OCI-LY3 (cell line): Measurements from ENCODE around the gene ALDH8A1.
"Not testable (repeated sequence)": the region's sequence is repeated elsewhere in the genome, so short reads cannot be mapped to it uniquely, and the experiment has no call there.

Experiments
- H2AFZ ChIP-seq: fragments of 200-600, 300-600 bp; shearing (Covaris generic); 2 replicates; pipeline ENCODE4 v1.6.0; 2014; ENCODE audit warnings: antibody characterized with exemption, low read depth, low read length
- H3K27ac ChIP-seq: fragments of 200-600, 300-600 bp; sonication (generic); 2 replicates; pipeline ENCODE4 v1.5.1; 2014; ENCODE audit warnings: mild to moderate bottlenecking, low read length, moderate library complexity, mixed read lengths
- H3K27me3 ChIP-seq: fragments of 200-600, 300-600 bp; sonication (generic); 2 replicates; pipeline ENCODE4 v1.6.1; 2014; ENCODE audit warnings: low read depth, low read length, mixed read lengths
- H3K36me3 ChIP-seq: fragments of 200-600, 300-600 bp; sonication (generic); replicated peaks from 2 replicates; pipeline ENCODE3; 2014; ENCODE audit warnings: low read depth, low read length, mixed read lengths
- H3K4me1 ChIP-seq: fragments of 300-600, 200-600 bp; sonication (generic); 2 replicates; pipeline ENCODE4 v1.6.1; 2014; ENCODE audit warnings: low read length, mixed read lengths
- H3K4me2 ChIP-seq: fragments of 200-600, 300-600 bp; sonication (generic); 2 replicates; pipeline ENCODE4 v1.6.1; 2014; ENCODE audit warnings: low read length, mixed read lengths
- H3K4me3 ChIP-seq: fragments of 300-600, 200-600 bp; sonication (generic); 2 replicates; pipeline ENCODE4 v1.5.1; 2014; ENCODE audit warnings: antibody characterized with exemption, mild to moderate bottlenecking, low read length, moderate library complexity
- H3K79me2 ChIP-seq: fragments of 300-600, 200-600 bp; shearing (Covaris generic); 2 replicates; pipeline ENCODE4 v1.6.1; 2014; ENCODE audit warnings: mild to moderate bottlenecking, low read length, mixed read lengths
- H3K9ac ChIP-seq: fragments of 300-600, 200-600 bp; shearing (Covaris generic); 2 replicates; pipeline ENCODE4 v1.6.0; 2014; ENCODE audit warnings: mild to moderate bottlenecking, low read length, moderate library complexity
- H3K9me3 ChIP-seq: fragments of 200-600, 300-600 bp; shearing (Covaris generic); 2 replicates; pipeline ENCODE4 v1.6.1; 2014; ENCODE audit warnings: low read length, mixed read lengths; ENCODE audit not compliant: insufficient read depth
- H4K20me1 ChIP-seq: fragments of 200-600, 300-600 bp; sonication (generic); 2 replicates; pipeline ENCODE4 v1.6.1; 2016; ENCODE audit warnings: low read length, mixed read lengths; ENCODE audit not compliant: insufficient read depth
- EZH2phosphoT487 ChIP-seq: fragments of 200-600 bp; shearing (Covaris generic); IDR thresholded peaks from 2 replicates; pipeline ENCODE4 v1.6.1; 2018; ENCODE audit warnings: antibody characterized with exemption, mixed run types, low read depth
- TF ChIP-seq, protein P1 (sequence below): fragments of 200-600, 300-600 bp; sonication (generic); IDR thresholded peaks from 2 replicates; pipeline ENCODE4 v1.5.1; 2014; ENCODE audit warnings: antibody characterized with exemption, low read length, low read depth

ALDH8A1 gene

GRCh38 chr6:134911547-134911946, 38.4 kb downstream of the ALDH8A1 start:
- Histone ChIP-seq H3K79me2 (no peaks in the 10 kb centered on the region), H3K27me3 (no peaks in the 10 kb centered on the region), H4K20me1 (no peaks in the 10 kb centered on the region), H2AFZ (no peak overlapping the region), H3K4me3 (no peak overlapping the region), H3K4me2 (no peak overlapping the region), H3K9me3 (no peaks in the 10 kb centered on the region), H3K27ac (no peak overlapping the region), H3K36me3 (no peaks in the 10 kb centered on the region), H3K9ac (no peak overlapping the region), H3K4me1 (no peaks in the 10 kb centered on the region)
- TF ChIP-seq EZH2phosphoT487, result no peak
- TF ChIP-seq, protein P1, sequence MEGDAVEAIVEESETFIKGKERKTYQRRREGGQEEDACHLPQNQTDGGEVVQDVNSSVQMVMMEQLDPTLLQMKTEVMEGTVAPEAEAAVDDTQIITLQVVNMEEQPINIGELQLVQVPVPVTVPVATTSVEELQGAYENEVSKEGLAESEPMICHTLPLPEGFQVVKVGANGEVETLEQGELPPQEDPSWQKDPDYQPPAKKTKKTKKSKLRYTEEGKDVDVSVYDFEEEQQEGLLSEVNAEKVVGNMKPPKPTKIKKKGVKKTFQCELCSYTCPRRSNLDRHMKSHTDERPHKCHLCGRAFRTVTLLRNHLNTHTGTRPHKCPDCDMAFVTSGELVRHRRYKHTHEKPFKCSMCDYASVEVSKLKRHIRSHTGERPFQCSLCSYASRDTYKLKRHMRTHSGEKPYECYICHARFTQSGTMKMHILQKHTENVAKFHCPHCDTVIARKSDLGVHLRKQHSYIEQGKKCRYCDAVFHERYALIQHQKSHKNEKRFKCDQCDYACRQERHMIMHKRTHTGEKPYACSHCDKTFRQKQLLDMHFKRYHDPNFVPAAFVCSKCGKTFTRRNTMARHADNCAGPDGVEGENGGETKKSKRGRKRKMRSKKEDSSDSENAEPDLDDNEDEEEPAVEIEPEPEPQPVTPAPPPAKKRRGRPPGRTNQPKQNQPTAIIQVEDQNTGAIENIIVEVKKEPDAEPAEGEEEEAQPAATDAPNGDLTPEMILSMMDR, result no peak

GRCh38 chr6:134910593-134910935, 39.3 kb downstream of the ALDH8A1 start:
- H3K9ac ChIP-seq, result no peak overlapping the region
- H4K20me1 ChIP-seq, result no peaks in the 10 kb centered on the region
- no peaks in the 10 kb centered on the region for H3K79me2 ChIP-seq
- TF ChIP-seq, protein P1, result no peak
- no peak for TF ChIP-seq EZH2phosphoT487
- no peak overlapping the region for H3K4me2 ChIP-seq
- no peaks in the 10 kb centered on the region for H3K27me3 ChIP-seq
- H3K4me3 ChIP-seq, result no peak overlapping the region
- H3K27ac ChIP-seq, result no peak overlapping the region
- no peak overlapping the region for H2AFZ ChIP-seq
- H3K36me3 ChIP-seq, result no peaks in the 10 kb centered on the region
- H3K4me1 ChIP-seq, result no peaks in the 10 kb centered on the region
- no peaks in the 10 kb centered on the region for H3K9me3 ChIP-seq

- Histone ChIP-seq H3K79me2 (no peaks in the 10 kb centered on the region), H3K4me2 (no peak overlapping the region), H3K4me3 (no peak overlapping the region), H3K36me3 (no peaks in the 10 kb centered on the region), H4K20me1 (no peaks in the 10 kb centered on the region), H3K9me3 (no peaks in the 10 kb centered on the region), H3K27ac (no peak overlapping the region), H3K9ac (no peak overlapping the region), H3K27me3 (no peaks in the 10 kb centered on the region), H3K4me1 (no peaks in the 10 kb centered on the region), H2AFZ (no peak overlapping the region)
- no peak for TF ChIP-seq EZH2phosphoT487
- TF ChIP-seq, protein P1, result no peak
These were observed 40.0 kb downstream of the ALDH8A1 start for GRCh38 chr6:134909701-134910592.

- no peak overlapping the region for H3K9ac ChIP-seq
- no peak overlapping the region for H3K4me2 ChIP-seq
- H2AFZ ChIP-seq, result no peak overlapping the region
These were observed 40.9 kb downstream of the ALDH8A1 start for GRCh38 chr6:134908906-134909516.

GRCh38 chr6:134904731-134905130, 45.2 kb downstream of the ALDH8A1 start:
- H3K27me3 ChIP-seq, H3K9ac ChIP-seq, H3K4me3 ChIP-seq: not testable (repeated sequence)

More at GRCh38 chr6:134908906-134909516, 40.9 kb downstream of the ALDH8A1 start:
- Histone ChIP-seq H3K27ac (no peak overlapping the region), H3K36me3 (no peaks in the 10 kb centered on the region), H3K4me3 (no peak overlapping the region), H3K9me3 (no peaks in the 10 kb centered on the region), H4K20me1 (no peaks in the 10 kb centered on the region), H3K79me2 (no peaks in the 10 kb centered on the region), H3K4me1 (no peaks in the 10 kb centered on the region), H3K27me3 (no peaks in the 10 kb centered on the region)
- TF ChIP-seq EZH2phosphoT487, result no peak
- TF ChIP-seq, protein P1, result no peak

More at GRCh38 chr6:134904731-134905130, 45.2 kb downstream of the ALDH8A1 start:
- H2AFZ ChIP-seq, H3K4me2 ChIP-seq, H3K79me2 ChIP-seq, H3K36me3 ChIP-seq, H3K27ac ChIP-seq, H3K4me1 ChIP-seq, H4K20me1 ChIP-seq, H3K9me3 ChIP-seq: not testable (repeated sequence)
